HG02885 (cell line): ENCODE measurements around the gene FAM181A.

Experiments used
- ATAC-seq: cut with Tn5 transposase; IDR thresholded peaks from one replicate; pipeline ENCODE4 v1.9.1; 2021; ENCODE audit warnings: mild to moderate bottlenecking; ENCODE audit not compliant: unreplicated experiment, poor library complexity

Gene FAM181A

DNA sequence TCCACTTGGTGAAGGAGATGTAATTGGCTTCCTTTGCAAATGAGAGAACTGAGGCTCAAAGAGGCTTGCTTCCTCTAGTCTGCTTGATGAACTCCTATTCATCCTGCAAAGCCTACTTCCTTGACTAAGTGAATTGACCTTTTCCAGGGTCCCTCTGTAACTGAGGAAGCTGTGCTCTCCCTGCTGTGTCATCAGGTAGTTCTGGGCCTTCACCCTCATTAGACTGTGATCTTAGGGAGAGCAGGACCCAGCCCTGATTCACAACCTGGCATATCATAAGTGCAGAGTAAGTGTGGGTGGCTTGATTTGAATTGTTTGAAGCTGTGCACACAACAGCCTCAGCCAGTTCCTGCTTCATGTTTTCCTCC lies 32.9 kb downstream of the FAM181A start:
- no peak for ATAC-seq

DNA sequence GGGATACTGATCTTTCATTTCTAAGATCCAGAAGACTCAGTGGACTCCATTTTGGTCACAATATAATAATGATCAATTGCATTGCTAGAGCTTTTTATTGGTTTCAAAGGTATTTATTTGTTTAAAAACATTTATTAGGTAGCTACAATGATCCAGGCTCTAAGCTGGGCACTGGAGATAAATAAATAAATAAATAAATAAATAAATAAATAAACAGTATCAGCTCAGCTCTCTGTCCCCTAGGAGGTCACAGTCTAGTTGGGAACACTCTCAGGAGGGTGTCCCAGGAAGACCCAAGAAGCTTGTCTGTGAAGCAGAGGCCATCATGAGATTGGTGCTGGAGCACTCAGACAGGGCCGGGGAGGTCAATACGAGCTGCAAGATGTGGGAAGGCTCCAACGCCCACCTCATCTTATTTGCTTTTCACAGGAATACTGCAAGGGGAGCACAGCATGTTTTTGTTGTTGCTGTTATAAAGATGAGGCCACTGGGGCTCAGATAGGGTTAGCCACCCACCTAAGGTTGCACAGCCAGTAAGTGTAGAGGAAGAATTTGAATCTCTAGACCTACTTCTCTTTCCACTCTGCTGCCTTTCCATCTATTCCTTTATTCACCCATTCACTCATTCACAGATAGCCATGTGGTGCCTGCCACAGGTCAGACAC lies 33.8 kb downstream of the FAM181A start:
- ATAC-seq: no peak

DNA sequence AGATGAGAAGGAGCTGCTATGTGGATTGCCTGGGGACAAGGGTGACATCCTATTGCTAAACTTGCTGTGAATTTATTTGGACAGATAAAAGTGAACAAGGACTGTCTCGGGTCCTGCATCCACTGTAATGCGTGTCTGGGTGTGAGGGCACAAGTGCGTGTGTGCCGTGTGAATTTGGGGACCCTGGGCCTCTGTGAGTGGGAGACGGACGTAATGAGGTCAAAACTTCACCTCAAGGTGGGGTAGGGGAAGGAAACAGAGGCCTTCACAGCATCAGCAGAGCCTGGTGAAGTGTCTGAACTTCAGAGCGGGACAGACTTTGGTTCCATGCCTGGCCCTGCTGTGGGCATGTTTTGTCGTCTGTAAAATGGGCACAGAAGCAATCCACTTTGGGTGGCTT lies 34.5 kb downstream of the FAM181A start:
- ATAC-seq: no peak

DNA sequence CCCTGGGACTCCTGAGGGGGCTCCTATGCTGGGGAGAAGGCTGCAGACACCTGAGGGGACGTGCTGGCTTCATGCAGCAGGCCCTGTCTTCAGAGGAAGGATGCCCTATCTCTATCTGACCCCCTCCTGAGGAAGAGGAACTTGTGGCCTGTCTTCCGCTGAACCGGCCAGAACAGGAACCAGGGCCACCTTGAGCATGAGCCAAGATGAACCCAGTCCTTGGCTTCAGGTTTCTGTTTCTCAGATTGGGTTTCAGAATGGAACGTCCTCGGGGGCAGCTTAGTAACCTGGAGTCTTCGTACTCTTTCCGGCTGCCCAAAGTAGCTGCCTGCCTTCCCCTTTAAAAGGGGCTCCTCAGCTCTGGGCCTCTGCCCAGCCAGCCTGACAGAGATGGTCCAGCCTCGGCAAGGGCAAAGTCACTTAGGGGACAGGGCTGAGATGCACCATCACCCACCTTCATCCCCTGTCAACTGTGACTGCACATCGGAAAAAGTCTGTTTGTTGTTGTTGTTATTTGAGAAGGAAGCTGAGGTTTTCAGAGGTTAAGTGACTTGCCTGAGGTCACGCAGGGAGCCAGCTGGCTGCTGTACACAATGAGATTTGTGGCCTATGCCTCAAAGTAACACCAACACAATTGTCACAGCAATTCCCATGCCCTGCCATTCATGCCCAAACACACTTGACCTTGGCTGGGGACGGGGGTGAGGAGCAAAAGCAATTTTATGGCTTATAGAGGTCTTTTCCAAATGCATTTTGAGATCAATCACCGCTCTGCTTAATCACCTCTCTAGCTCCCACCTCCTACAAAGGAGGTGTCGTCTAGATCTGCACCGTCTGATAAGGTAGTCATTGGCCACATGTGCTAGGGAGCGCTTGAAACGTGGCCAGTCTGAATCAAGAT lies 35.8 kb downstream of the FAM181A start:
- peak; percentile 55 for ATAC-seq

DNA sequence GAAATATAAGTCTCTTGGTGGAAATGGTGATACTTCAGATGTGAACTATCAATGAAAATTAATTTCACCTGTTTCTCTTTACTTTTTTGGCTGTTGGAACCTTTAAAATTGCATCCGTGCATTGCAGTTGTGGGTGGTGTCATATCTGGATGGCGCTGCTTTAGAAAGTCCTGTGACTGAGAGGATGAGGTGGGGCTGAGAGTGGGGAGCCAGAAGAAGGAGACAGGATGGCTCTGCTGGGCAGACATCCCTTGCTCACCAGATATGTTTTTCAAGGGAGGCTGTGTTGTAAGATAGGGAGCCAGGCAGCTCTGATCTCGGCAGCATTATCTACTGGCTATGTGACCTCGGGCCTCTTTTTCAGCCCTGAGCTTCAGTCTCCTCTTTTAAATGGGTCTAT lies 36.5 kb downstream of the FAM181A start:
- ATAC-seq: no peak

DNA sequence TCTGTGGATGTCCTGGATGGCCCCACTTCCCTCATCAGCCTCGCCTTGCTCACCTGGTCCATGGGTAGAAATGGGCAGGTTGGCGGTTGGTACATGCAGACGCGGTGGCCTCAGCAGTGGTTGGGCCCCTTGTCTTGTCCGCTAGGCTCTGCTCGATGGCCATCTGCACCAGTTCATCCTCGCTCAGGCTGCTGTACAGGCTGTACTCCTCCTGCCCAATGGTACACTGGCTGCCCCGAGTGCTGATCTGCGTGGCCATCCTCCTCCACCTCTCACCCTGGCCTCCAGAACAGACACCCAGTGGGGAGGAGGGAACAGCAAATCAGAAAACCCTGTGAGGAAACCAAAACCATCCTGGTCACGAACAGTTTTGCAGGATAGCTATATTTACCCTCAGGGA lies 37.1 kb downstream of the FAM181A start:
- no peak for ATAC-seq

DNA sequence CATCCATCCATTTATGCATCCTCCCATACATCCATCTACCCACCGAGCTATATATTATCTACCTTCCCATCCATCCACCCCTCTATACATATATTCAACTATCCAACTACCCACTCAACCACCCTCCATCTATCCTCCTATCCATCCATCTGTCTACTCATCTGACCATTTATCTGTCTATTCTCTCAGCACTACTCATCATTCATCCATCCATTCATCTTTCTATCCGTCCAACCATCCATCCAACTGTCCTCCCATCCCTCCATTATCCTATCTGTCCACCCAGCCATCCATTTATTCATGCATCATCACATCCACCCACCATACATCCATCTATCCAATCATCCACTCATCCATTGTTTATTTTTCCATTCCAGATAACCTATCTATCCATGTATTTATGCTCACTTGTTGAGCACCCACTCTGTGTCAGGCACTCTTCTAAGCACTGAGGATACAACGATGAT lies 37.7 kb downstream of the FAM181A start:
- ATAC-seq: no peak

DNA sequence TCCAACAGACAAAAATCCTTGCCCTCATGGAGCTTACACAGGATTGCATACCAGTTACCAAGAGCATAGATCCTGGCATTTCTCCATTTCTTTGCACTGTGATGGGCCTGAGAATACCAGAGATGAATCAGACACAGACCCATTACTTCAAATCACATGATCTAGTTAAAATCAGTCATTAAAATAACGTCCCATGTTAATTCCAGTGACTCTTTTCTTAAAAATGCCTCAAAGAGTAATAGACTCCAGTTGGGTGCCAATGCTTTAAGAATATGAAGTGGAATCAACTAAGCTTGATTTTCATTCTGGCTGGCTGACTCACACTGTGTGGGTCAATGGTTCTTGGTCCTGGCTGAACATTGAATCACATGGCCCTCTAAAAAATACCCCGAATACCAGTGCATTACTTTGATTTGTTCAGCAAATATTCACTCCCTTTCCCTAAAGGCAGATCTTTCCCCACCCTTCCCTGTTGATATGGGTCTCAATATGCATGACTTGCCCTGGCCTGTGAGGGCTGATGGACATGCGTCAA lies 38.2 kb downstream of the FAM181A start:
- no peak for ATAC-seq

DNA sequence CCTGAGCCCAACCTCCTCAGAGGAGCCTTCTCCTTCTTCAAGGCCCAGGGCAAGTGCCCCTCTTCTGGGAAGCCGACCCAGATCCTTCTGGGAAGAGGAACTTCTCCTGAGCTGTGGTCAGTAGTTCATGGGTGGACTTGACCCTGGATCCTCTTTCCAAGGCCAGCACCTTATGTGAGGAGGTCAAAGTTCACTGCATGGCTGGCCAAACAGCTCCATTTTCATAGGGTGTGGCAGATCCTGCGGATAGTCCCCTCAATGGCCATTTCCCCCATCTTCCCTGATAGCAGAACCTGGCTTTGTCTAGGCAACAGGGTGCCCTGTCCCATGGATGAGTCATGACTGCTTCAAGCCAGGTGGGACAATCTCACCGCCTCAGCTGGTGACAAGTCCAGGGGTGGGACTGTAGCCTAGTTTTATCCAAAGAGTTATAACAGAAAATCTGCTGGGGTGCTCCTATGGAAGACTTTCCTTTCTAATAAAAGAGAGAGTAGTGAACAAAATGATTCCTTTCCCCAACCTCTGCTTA lies 38.9 kb downstream of the FAM181A start:
- no peak for ATAC-seq

DNA sequence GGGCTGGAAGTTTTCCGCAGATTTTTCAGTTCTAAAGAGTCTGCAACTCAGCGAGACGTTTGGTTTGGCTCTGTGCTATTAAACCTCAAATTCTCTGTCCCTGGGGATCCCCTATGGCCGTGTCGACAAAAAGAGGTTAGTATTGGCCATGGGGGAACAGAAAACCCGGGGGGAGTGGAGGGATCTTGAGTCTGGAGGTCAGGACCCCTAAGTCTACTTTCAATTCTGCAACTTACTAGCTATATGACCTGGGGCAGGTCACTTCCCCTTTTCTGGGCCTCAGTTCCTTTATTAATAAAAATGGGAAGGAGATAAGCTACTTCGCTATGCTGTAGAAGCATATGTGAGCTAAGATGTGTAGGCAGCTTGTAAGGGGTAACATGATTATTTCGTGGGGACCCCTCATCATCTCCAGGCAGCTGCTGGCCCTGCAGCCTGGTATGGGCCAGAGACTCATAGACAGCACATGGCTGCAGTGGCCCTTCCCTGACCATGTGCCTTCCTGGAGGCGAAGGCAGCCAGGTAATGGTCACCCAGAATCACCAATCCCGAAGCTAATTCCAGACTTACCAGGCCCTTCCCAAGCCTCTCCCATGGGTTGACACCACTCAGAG lies 40.6 kb downstream of the FAM181A start:
- ATAC-seq: peak; percentile 48

DNA sequence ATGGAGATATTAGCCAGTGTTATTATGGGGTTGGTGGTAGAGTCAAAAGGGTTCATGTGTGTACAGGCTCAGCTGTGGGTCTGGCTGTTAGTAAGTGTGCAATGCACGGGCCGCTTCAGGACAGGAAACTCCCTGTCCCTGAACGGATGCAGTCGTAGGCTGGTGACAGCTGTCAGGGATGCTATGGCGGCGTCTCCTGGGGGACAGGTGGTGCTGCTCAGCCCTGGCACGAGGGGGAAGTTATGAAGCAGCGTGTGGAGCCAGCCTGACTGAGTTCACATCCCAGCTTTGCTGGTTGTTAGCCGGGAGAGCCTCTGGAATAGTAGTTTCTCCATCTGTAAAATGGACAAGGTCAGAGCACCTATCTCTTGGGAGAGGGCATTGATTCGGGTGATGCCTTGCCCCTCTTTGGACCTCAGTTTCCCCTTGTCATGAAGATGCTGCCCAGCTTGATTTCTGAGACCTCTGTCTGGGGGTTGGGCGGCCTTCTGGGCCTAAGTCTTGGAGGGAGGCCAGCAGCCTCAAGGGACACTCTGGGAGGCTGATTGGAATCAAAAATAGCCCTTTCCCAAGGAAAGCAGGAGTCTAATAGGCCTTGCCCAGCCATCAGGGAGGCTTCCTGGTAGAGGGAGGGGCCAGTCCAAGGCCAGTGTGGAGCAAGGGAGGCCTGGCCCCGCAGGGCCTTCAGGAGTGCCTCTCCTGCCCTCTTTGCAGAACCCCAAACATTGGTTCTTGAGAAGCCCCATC lies 42.1 kb downstream of the FAM181A start:
- no peak for ATAC-seq

DNA sequence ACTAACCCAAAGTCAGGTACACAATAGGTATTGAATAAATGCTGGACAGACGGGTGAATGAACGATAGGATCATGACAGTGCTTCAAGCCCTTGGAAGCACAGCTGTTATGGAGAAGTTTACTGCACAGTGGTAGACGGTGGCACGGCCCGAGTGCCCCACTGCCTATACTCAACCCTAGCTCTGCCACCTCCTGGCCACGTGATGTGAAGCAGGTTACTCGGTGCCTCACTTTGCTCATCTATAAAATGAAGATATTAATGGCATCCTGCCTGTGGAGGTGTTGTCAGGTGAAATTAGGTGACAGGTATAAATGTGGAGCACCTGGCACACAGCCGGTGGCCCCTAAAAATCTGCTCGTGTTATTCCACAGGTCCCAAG lies 43.4 kb downstream of the FAM181A start:
- ATAC-seq: no peak

DNA sequence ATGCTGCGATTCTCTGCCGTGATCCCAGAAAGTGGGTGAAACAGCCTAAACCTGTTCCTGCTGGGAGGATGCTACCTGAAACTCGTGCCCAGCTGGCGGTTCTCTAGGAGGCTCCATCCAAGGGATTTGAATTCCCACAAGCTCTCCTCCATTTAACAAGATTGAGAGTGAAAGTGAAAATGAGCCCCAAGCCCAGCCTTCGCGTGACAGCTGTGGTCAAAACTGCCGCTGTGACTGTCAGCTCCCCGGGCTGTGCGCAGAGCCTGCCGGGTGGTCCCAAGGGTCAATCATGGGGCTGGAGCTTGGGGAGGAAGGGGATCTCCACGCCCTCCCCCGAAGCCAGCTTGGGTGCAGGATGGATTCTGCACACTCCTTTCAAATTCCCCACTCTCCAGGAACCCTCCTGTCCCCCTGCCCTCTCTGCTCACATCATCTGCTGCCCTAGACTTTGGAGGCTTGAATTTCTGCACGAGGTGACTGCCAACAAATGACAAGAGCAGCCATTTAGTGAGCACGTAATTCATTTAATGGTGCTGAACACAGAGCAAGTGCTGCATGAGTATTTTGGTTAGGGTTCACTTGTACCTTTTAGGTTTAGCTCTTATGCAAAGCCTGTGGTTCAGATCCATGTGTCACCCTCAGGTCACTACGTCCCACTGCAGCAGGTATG lies 44.0 kb downstream of the FAM181A start:
- ATAC-seq: peak; percentile 40

DNA sequence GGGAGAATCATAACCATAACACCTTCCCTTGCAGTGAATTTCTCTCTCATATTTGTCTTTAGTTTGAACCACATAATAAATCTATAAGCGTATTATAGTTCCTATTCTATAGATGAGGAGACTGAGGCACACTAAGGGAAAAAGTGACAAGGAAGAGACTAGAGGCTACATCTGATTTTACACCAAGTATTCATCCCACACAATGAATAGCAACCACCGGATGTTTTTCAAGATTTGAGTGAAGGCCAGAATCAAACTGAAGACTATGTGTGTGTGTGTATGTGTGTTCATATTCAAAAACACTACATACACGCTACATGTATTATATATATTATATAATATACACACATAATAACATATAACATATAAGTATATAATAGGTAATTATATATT lies 44.5 kb downstream of the FAM181A start:
- no peak for ATAC-seq

DNA sequence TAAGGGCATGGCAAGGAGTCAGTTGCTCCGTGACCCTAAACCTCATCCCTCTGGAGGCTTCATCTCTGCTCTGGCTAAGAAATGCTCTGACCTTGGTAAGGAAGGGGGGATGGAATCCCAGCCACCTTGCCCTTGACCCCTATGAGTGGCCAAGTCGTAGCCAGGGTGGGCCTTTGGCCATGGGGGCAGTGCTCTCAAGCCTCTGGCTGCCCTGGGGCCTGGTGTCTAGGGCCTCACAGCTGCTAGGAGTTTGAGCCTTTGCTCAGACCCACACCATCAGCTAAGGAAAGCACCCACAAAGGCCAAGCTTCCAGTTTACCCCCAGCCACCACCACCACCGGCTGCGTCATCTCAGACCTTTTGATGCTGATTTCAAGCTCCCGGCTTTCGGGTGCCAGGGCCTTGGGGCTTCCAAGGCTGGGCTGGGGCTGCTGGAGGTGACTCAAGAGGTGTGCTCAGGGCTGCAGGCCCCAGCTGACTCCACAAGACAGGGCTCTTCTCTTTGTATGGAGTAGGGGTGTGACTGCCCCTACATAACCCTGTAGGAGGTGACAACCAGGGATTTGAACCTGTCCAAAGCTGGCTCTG lies 45.6 kb downstream of the FAM181A start:
- no peak for ATAC-seq

DNA sequence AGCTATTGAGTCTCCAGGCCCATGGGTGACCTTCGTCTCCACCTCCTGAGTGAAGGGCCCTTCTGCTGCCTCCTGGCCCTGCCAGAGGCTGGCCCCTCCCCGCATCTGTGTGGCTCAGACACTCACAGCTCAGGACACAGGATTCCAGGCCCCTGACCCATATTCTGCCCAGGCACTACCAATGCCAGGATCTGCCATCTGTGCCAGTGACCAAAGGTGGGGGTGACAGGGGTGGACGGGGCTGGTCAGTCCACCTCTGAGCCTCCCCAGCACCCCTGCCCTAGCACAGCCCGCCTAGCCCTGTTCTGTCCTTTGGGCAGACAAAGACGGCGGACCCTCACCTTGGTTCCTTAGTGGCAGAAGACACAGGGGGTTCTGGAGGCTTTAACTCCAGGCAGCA lies 46.5 kb downstream of the FAM181A start:
- no peak for ATAC-seq

DNA sequence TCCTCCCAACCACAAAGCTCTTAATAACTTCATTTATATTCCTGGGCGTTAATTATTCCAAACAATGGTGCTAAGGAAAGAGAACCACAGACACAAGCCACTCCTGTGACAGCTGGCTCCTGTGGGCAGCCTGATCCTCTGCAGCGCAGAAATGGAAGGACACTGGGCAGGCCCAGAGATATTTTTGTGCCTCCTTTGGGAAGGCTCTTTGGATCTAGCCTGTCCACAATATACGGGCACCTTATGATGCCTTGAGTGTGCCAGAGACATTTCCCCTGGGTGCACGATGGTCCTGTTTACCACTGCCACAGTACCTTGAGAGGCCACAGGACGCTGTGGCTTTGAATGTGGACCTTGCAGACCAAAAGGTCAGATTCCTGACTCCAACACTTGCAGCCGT lies 47.2 kb downstream of the FAM181A start:
- ATAC-seq: no peak

DNA sequence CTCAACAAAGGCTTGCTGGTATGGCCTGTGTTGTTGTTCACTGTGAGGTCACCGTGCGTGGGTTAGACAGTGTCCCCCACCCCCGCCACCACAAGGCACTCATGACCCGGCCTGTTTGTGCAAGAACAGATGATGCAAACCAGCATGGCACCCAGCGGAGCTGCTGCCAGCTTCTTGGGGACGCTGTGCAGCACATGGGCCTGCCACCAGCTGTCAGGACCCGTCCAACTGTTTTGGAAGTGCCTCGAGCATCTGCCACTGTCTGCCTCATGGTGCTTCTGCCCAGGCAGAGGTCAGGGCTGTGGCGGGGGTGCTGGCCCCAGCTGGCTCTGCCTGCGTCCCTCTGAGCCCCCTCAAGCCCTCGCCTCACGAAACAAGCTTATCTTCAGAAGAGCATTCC lies 47.7 kb downstream of the FAM181A start:
- no peak for ATAC-seq

DNA sequence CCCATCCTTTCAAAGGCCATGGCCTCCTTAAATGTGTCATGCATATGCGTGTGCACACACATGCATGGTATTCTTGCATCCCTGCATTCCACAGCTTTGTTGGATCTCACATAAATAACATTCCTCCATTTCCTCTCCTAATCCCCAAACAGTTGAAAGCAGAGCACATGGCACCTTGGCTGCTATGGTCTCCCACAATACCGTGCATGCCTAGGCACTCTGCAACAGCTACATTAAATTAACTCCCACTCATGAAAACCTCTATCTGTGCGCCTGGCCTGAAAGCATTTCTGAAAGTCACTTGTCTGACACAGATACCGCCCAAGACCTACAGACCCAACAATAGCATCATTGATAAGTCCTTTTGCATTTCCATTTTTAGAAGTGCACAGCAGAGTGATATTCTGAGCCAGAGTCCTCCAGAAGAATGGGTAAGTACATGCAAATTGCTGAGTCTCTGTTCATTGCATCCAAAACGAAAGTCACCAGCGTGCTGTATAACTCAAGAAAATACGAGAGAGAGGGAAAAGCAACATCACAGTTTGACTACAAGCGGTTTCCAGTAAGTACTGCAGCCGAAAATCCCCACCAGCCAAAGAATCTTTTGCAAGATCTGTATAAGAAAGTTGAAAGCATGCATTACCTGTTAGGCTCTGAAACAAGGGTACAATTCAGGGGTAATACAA lies 48.8 kb downstream of the FAM181A start:
- ATAC-seq: peak; percentile 78
